Muscle of back (tissue), 13 donors: Measurements from ENCODE around the gene P3H4. TPM values are rescaled to one million over a fixed set of nuclear protein-coding genes. Genes with fewer than 3 reads are reported as not detected.
"Not testable (repeated sequence)": the region's sequence is repeated elsewhere in the genome, so short reads cannot be mapped to it uniquely, and the experiment has no call there.

ENCODE experiments used
- DNase-seq, 3 donors: peaks; one replicate each; pipeline versions ENCODE4 v3.0.0 to v3.0.0-alpha.2; 2013
- long read RNA-seq, 9 donors: transcript quantifications; one replicate each; lab custom pipeline, GENCODE V29; 2026
- polyA plus RNA-seq, 10 donors: library from polyadenylated mRNA; unstranded; fragments of 120-200 nt; gene quantifications; one replicate each; pipeline ENCODE4 v1.2.1, GENCODE V29; 2013; ENCODE audit not compliant: insufficient read length in 10 of 10

Gene P3H4
- 10 to 100 TPM; 27.6 to 59.2 (median 40.2) TPM for polyA plus RNA-seq
- long read RNA-seq, donor 1, transcript P3H4-202 (8 exons, 2,601 nt), result major isoform, 7 of 9 reads
- long read RNA-seq, donor 1, partial matches to known transcripts, result 0 of 9 reads
- long read RNA-seq, donor 1, other reads (novel, unspliced or antisense), result 0 of 9 reads
- long read RNA-seq, donor 2, transcript P3H4-202 (8 exons, 2,601 nt), result major isoform, 6 of 8 reads
- long read RNA-seq, donor 2, partial matches to known transcripts, result 0 of 8 reads
- long read RNA-seq, donor 2, other reads (novel, unspliced or antisense), result 0 of 8 reads
- long read RNA-seq, donor 3, result 0 reads
- long read RNA-seq, donor 4, transcript P3H4-202 (8 exons, 2,601 nt), result major isoform, 9 of 126 reads
- long read RNA-seq, donor 4, partial matches to known transcripts, result 82 of 126 reads
- long read RNA-seq, donor 4, other reads (novel, unspliced or antisense), result 34 of 126 reads
- long read RNA-seq, donor 5, transcript P3H4-202 (8 exons, 2,601 nt), result major isoform, 15 of 18 reads
- long read RNA-seq, donor 5, partial matches to known transcripts, result 0 of 18 reads
- long read RNA-seq, donor 5, other reads (novel, unspliced or antisense), result 0 of 18 reads
- long read RNA-seq, donor 6, transcript P3H4-202 (8 exons, 2,601 nt), result major isoform, 9 of 11 reads
- long read RNA-seq, donor 6, partial matches to known transcripts, result 0 of 11 reads
- long read RNA-seq, donor 6, other reads (novel, unspliced or antisense), result 0 of 11 reads
- long read RNA-seq, donor 7, transcript P3H4-202 (8 exons, 2,601 nt), result major isoform, 11 of 12 reads
- long read RNA-seq, donor 7, partial matches to known transcripts, result 0 of 12 reads
- long read RNA-seq, donor 7, other reads (novel, unspliced or antisense), result 0 of 12 reads
- long read RNA-seq, donor 8, partial matches to known transcripts, result 31 of 36 reads
- long read RNA-seq, donor 8, other reads (novel, unspliced or antisense), result 0 of 36 reads
- long read RNA-seq, donor 9, partial matches to known transcripts, result 0 of 2 reads
- long read RNA-seq, donor 9, other reads (novel, unspliced or antisense), result 0 of 2 reads

- peak; percentile 78 to 98 (median 91) for DNase-seq
Observed at GRCh38 chr17:41811549-41812380, at the start of gene P3H4. TSS of gene P3H4 (minus strand) at chr17:41811949. CDS start at chr17:41811915, 34 bp downstream.

GRCh38 chr17:41860254-41860931, 48.6 kb upstream of the P3H4 start:
- no peak for DNase-seq

GRCh38 chr17:41851382-41851781, 39.6 kb upstream of the P3H4 start:
- DNase-seq, result not testable (repeated sequence)

- DNase-seq, result no peak
Observed at GRCh38 chr17:41849251-41849990, 37.7 kb upstream of the P3H4 start.

- DNase-seq, result no peak
Observed at GRCh38 chr17:41848788-41849187, 37.0 kb upstream of the P3H4 start.

- no peak for DNase-seq
Observed at GRCh38 chr17:41844971-41845370, 33.2 kb upstream of the P3H4 start.

- DNase-seq, result not testable (repeated sequence)
Observed at GRCh38 chr17:41840781-41841180, 29.0 kb upstream of the P3H4 start.

GRCh38 chr17:41839448-41839847, 27.7 kb upstream of the P3H4 start:
- not testable (repeated sequence) for DNase-seq

- no peak for DNase-seq
Observed at GRCh38 chr17:41837761-41838538, 26.2 kb upstream of the P3H4 start, which contains the start of gene KLHL10. TSS of gene KLHL10 (plus strand) at chr17:41837825. CDS start at chr17:41837933, 108 bp downstream.

- DNase-seq, result no peak
Observed at GRCh38 chr17:41836550-41837196, 24.9 kb upstream of the P3H4 start.

- DNase-seq, result peak; percentile 43 to 86 (median 67)
Observed at GRCh38 chr17:41835800-41836549, 24.2 kb upstream of the P3H4 start, which contains the start of gene NT5C3B. TSS of gene NT5C3B (minus strand) at chr17:41836232. CDS start at chr17:41836193, 39 bp downstream.

- no peak for DNase-seq
Observed at GRCh38 chr17:41835214-41835799, 23.6 kb upstream of the P3H4 start.

- DNase-seq, result not testable (repeated sequence)
Observed at GRCh38 chr17:41829961-41830360, 18.2 kb upstream of the P3H4 start.

GRCh38 chr17:41825175-41825845, 13.6 kb upstream of the P3H4 start:
- DNase-seq, result no peak

- no peak for DNase-seq
Observed at GRCh38 chr17:41824086-41824485, 12.3 kb upstream of the P3H4 start.

GRCh38 chr17:41823580-41823979, 11.8 kb upstream of the P3H4 start:
- DNase-seq, result no peak

- DNase-seq, result no peak
Observed at GRCh38 chr17:41823141-41823524, 11.4 kb upstream of the P3H4 start.
